Left forelimb (tissue), 1 donor: ENCODE data around the gene GCSH.

Source experiments
- DNase-seq: peaks from one replicate; pipeline ENCODE4 v3.0.0-alpha.2; 2018; ENCODE audit warnings: low spot score

GCSH gene

GRCh38 chr16:81042821-81043220 is 53.4 kb downstream of the GCSH start:
- DNase-seq: no peak

GRCh38 chr16:81041696-81042095 is 54.5 kb downstream of the GCSH start:
- DNase-seq: no peak

- DNase-seq: no peak
Observed at GRCh38 chr16:81040842-81041241, 55.4 kb downstream of the GCSH start.

- no peak for DNase-seq
Observed at GRCh38 chr16:81040131-81040530, 56.1 kb downstream of the GCSH start.

GRCh38 chr16:81036751-81037350 is 59.3 kb downstream of the GCSH start:
- no peak for DNase-seq

- DNase-seq: no peak
Observed at GRCh38 chr16:81035975-81036750, 60.0 kb downstream of the GCSH start.

- DNase-seq: peak; percentile 88
Observed at GRCh38 chr16:81035398-81035974, 60.7 kb downstream of the GCSH start, which contains the start of gene ATMIN. Gene ATMIN (plus strand): TSS chr16:81035842. CDS start chr16:81035871, 29 bp downstream.
